Upper lobe of left lung (tissue), 6 donors: ENCODE results near the gene CCN5. TPM values are rescaled to one million over a fixed set of nuclear protein-coding genes. Genes with fewer than 3 reads are reported as not detected.

ENCODE experiments used
- ATAC-seq, 2 donors: fragments of 200-7000 bp; cut with Tn5 transposase; one replicate each; pipeline ENCODE4 v1.9.1; 2022; ENCODE audit warnings: mild to moderate bottlenecking in 2 of 2, moderate library complexity in 2 of 2; ENCODE audit not compliant: low FRiP score in 2 of 2
- DNase-seq, 2 donors: peaks; one replicate each; pipeline ENCODE4 v3.0.0-alpha.2; 2019 to 2020
- H3K27ac ChIP-seq, 4 donors: fragments of 200-600 bp; sonication (generic); one replicate each; pipeline ENCODE4 v1.5.1; 2016 to 2019
- H3K27me3 ChIP-seq, 4 donors: fragments of 200-600 bp; sonication (generic); one replicate each; pipeline ENCODE4 v1.5.1; 2017 to 2019
- H3K36me3 ChIP-seq, 4 donors: fragments of 200-600 bp; sonication (generic); one replicate each; pipeline ENCODE4 v1.5.1; 2016 to 2019
- H3K4me1 ChIP-seq, 4 donors: fragments of 200-600 bp; sonication (generic); one replicate each; pipeline ENCODE4 v1.5.1; 2018 to 2019
- H3K4me3 ChIP-seq, 4 donors: fragments of 200-600 bp; sonication (generic); one replicate each; pipeline ENCODE4 v1.5.1; 2017 to 2019; ENCODE audit warnings: mild to moderate bottlenecking in 2 of 4, moderate library complexity in 1 of 4
- H3K9me3 ChIP-seq, 4 donors: fragments of 200-600 bp; sonication (generic); one replicate each; pipeline ENCODE4 v1.5.1; 2018 to 2019
- EP300 ChIP-seq, 4 donors: sonication (generic); formaldehyde crosslinking; IDR thresholded peaks; one replicate each; pipeline ENCODE4 v1.5.1; 2017; ENCODE audit warnings: antibody characterized with exemption in 4 of 4, control low read depth in 2 of 4
- POLR2A ChIP-seq, 4 donors: fragments of 450-650 bp; IDR thresholded peaks; one replicate each; pipeline ENCODE4 v1.5.1; 2016 to 2017; ENCODE audit warnings: antibody characterized with exemption in 4 of 4, mild to moderate bottlenecking in 2 of 4
- POLR2AphosphoS5 ChIP-seq, 2 donors: sonication (generic); formaldehyde crosslinking; IDR thresholded peaks; one replicate each; pipeline ENCODE4 v1.5.1; 2017; ENCODE audit warnings: antibody characterized with exemption in 2 of 2
- WGBS, 2 donors: methylation state at CpG; one replicate each; pipeline ENCODE4 v1.1.5; 2017 to 2018; 5-methylcytosine and 5-hydroxymethylcytosine counted together
- total RNA-seq, 6 donors: library from RNA; depleted of rRNA in 4 of 6; stranded (reverse); fragments of >200 nt in 4 of 6; gene quantifications; one replicate each; pipeline versions ENCODE4 v1.1.0 to v1.2.1, GENCODE V29; 2016 to 2021
- TF ChIP-seq, protein P1 (sequence below), 6 experiments: fragments of 450-650 bp in 4 of 6; fragments of 200-600 bp in 2 of 6; sonication (generic) in 2 of 6; IDR thresholded peaks; one replicate each; pipeline ENCODE4 v1.5.1; 2016 to 2019; ENCODE audit warnings: antibody characterized with exemption in 6 of 6
- donor health status: DM: no; HTN: no; CAD: no; lungs with moderate emphysema.
- donor health status: DM: no; HTN: yes; CAD: no; lungs with severe emphysema.

Gene CCN5
- total RNA-seq, 6 donors from 2014 or later = 44.9 to 168 (median 122) TPM

- TF ChIP-seq, protein P1, sequence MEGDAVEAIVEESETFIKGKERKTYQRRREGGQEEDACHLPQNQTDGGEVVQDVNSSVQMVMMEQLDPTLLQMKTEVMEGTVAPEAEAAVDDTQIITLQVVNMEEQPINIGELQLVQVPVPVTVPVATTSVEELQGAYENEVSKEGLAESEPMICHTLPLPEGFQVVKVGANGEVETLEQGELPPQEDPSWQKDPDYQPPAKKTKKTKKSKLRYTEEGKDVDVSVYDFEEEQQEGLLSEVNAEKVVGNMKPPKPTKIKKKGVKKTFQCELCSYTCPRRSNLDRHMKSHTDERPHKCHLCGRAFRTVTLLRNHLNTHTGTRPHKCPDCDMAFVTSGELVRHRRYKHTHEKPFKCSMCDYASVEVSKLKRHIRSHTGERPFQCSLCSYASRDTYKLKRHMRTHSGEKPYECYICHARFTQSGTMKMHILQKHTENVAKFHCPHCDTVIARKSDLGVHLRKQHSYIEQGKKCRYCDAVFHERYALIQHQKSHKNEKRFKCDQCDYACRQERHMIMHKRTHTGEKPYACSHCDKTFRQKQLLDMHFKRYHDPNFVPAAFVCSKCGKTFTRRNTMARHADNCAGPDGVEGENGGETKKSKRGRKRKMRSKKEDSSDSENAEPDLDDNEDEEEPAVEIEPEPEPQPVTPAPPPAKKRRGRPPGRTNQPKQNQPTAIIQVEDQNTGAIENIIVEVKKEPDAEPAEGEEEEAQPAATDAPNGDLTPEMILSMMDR (IDR thresholded peaks at IDR 0.05) = no peak
- TF ChIP-seq POLR2AphosphoS5 (IDR thresholded peaks at IDR 0.05) (no peak), POLR2A (IDR thresholded peaks at IDR 0.05) (no peak), EP300 (IDR thresholded peaks at IDR 0.05) (no peak)
- H3K27me3 ChIP-seq = no peaks in the 10 kb centered on the region
- WGBS, 2 donors = 79 to 81% methylated on average over 14 to 15 of the region's 15 CpGs
- H3K4me3 ChIP-seq = no peak overlapping the region
- no peaks in the 10 kb centered on the region for H3K36me3 ChIP-seq
- H3K4me1 ChIP-seq = peaks cover 10 to 33% (median 24%) of the 10 kb centered on the region in 4 donors
- ATAC-seq (no peak), DNase-seq (peak in 1 of 2 donors; percentile 75)
- peak overlapping the region in 3 of 4 donors; percentile 42 to 52 (median 44) for H3K27ac ChIP-seq
- no peaks in the 10 kb centered on the region for H3K9me3 ChIP-seq
These were observed 13.9 kb upstream of the CCN5 start for GRCh38 chr20:44701118-44701857.

DNA sequence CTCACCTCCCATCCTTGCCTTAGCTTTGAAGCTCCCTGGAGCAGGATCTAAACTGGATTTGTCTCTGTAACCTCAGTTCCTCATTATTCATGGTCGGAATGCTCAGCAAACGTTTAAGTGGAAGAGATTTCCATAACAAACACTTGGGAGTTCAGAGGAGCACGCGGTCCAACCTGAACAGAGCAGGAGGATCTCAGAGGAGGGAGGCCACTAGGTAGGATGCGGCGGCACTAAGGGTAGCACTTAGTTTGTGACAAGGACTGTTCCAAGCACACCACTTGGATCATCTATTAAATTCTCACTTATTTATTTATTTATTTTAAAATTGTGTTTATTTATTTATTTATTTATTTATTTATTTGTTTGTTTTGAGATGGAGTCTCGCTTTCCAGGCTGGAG is 13.3 kb upstream of the CCN5 start:
- Histone ChIP-seq H3K4me1 (peaks cover 10 to 29% (median 24%) of the 10 kb centered on the region in 4 donors), H3K36me3 (no peaks in the 10 kb centered on the region), H3K9me3 (no peaks in the 10 kb centered on the region), H3K27me3 (no peaks in the 10 kb centered on the region), H3K4me3 (no peak overlapping the region), H3K27ac (peak overlapping the region in 3 of 4 donors; percentile 42 to 80 (median 44))
- no peak for DNase-seq
- no peak for TF ChIP-seq EP300 (IDR thresholded peaks at IDR 0.05)
- TF ChIP-seq POLR2AphosphoS5 (IDR thresholded peaks at IDR 0.05) = no peak
- no peak for TF ChIP-seq POLR2A (IDR thresholded peaks at IDR 0.05)
- TF ChIP-seq, protein P1 (IDR thresholded peaks at IDR 0.05) = no peak
- ATAC-seq = no peak
- 77 to 81% methylated on average over 7 of the region's 7 CpGs for WGBS, 2 donors

- WGBS, 2 donors = 20 to 49% methylated on average over 4 to 6 of the region's 9 CpGs
- H3K4me1 ChIP-seq = peaks cover 10 to 29% (median 24%) of the 10 kb centered on the region in 4 donors
- no peaks in the 10 kb centered on the region for H3K27me3 ChIP-seq
- H3K4me3 ChIP-seq = no peak overlapping the region
- H3K36me3 ChIP-seq = no peaks in the 10 kb centered on the region
- H3K9me3 ChIP-seq = no peaks in the 10 kb centered on the region
- peak; percentile 72 to 89 for ATAC-seq
- peak; percentile 66 to 76 for DNase-seq
- no peak for TF ChIP-seq POLR2A (IDR thresholded peaks at IDR 0.05)
- TF ChIP-seq EP300 (IDR thresholded peaks at IDR 0.05) = peak in 2 of 4 donors; percentile 61 to 75
- peak; percentile 54 to 77 for TF ChIP-seq POLR2AphosphoS5 (IDR thresholded peaks at IDR 0.05)
- TF ChIP-seq, protein P1 (IDR thresholded peaks at IDR 0.05) = no peak
- H3K27ac ChIP-seq = peak overlapping the region; percentile 68 to 80 (median 75)
These were observed 12.4 kb upstream of the CCN5 start for GRCh38 chr20:44702776-44703175.

- Histone ChIP-seq H3K4me3 (no peak overlapping the region), H3K27ac (peak overlapping the region; percentile 68 to 80 (median 75)), H3K36me3 (no peaks in the 10 kb centered on the region), H3K27me3 (no peaks in the 10 kb centered on the region), H3K4me1 (peaks cover 10 to 29% (median 24%) of the 10 kb centered on the region in 4 donors), H3K9me3 (no peaks in the 10 kb centered on the region)
- 62 to 75% methylated on average over 11 to 12 of the region's 12 CpGs for WGBS, 2 donors
- DNase-seq (no peak), ATAC-seq (peak; percentile 7 to 56)
- TF ChIP-seq EP300 (IDR thresholded peaks at IDR 0.05) = no peak
- TF ChIP-seq, protein P1 (IDR thresholded peaks at IDR 0.05) = no peak
- no peak for TF ChIP-seq POLR2AphosphoS5 (IDR thresholded peaks at IDR 0.05)
- TF ChIP-seq POLR2A (IDR thresholded peaks at IDR 0.05) = no peak
These were observed 11.8 kb upstream of the CCN5 start for GRCh38 chr20:44703183-44703925.
